Measurements from ENCODE around the gene UBR7.
A peak's percentile ranks its signal among the peaks of the same experiment; 100 is the strongest.
"Not testable (repeated sequence)": the region's sequence is repeated elsewhere in the genome, so short reads cannot be mapped to it uniquely, and the experiment has no call there.

The UBR7 gene, protein sequence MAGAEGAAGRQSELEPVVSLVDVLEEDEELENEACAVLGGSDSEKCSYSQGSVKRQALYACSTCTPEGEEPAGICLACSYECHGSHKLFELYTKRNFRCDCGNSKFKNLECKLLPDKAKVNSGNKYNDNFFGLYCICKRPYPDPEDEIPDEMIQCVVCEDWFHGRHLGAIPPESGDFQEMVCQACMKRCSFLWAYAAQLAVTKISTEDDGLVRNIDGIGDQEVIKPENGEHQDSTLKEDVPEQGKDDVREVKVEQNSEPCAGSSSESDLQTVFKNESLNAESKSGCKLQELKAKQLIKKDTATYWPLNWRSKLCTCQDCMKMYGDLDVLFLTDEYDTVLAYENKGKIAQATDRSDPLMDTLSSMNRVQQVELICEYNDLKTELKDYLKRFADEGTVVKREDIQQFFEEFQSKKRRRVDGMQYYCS
- long read RNA-seq, donor 1, transcript UBR7-201 (11 exons, 3,694 nt): major isoform, 6 of 16 reads
- long read RNA-seq, donor 1, partial matches to known transcripts: 5 of 16 reads
- long read RNA-seq, donor 1, other reads (novel, unspliced or antisense): 5 of 16 reads
- long read RNA-seq, donor 2, transcript UBR7-201 (11 exons, 3,694 nt): major isoform, 9 of 10 reads
- long read RNA-seq, donor 2, partial matches to known transcripts: 0 of 10 reads
- long read RNA-seq, donor 2, other reads (novel, unspliced or antisense): 0 of 10 reads
- long read RNA-seq, donor 3, transcript UBR7-201 (11 exons, 3,694 nt): major isoform, 10 of 11 reads
- long read RNA-seq, donor 3, partial matches to known transcripts: 0 of 11 reads
- long read RNA-seq, donor 3, other reads (novel, unspliced or antisense): 0 of 11 reads
- long read RNA-seq, donor 4, transcript UBR7-201 (11 exons, 3,694 nt): major isoform, 12 of 12 reads
- long read RNA-seq, donor 4, partial matches to known transcripts: 0 of 12 reads
- long read RNA-seq, donor 4, other reads (novel, unspliced or antisense): 0 of 12 reads
- long read RNA-seq, donor 5, transcript UBR7-201 (11 exons, 3,694 nt): major isoform, 5 of 34 reads
- long read RNA-seq, donor 5, partial matches to known transcripts: 28 of 34 reads
- long read RNA-seq, donor 5, other reads (novel, unspliced or antisense): 0 of 34 reads
- long read RNA-seq, donor 6, transcript UBR7-201 (11 exons, 3,694 nt): major isoform, 15 of 15 reads
- long read RNA-seq, donor 6, partial matches to known transcripts: 0 of 15 reads
- long read RNA-seq, donor 6, other reads (novel, unspliced or antisense): 0 of 15 reads
- long read RNA-seq, donor 7: 0 reads
- long read RNA-seq, donor 8, transcript UBR7-201 (11 exons, 3,694 nt): major isoform, 10 of 10 reads
- long read RNA-seq, donor 8, partial matches to known transcripts: 0 of 10 reads
- long read RNA-seq, donor 8, other reads (novel, unspliced or antisense): 0 of 10 reads

GRCh38 chr14:93206793-93207467, at the start of gene UBR7, which contains the start of gene GON7:
UBR7 (plus strand) TSS chr14:93207256; CDS start chr14:93207292, 36 bp downstream.
GON7 (minus strand) TSS chr14:93207065; CDS start chr14:93207037, 28 bp downstream.
- DNase-seq: peak; percentile 93

DNA sequence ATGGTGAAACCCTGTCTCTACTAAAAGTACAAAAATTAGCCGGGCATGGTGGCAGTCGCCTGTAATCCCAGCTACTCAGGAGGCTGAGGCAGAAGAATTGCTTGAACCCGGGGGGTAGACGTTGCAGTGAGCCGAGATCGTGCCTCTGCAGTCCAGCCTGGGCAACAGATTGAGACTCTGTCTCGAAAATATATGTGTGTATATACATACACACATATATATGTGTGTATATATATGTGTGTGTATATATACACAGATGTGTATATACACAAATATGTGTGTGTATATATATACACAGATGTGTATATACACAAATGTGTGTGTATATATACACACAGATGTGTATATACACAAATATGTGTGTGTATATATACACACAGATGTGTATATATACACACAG, 48.7 kb upstream of the UBR7 start:
- DNase-seq: not testable (repeated sequence)

- not testable (repeated sequence) for DNase-seq
Measured at GRCh38 chr14:93159625-93160352, 47.3 kb upstream of the UBR7 start.

DNA sequence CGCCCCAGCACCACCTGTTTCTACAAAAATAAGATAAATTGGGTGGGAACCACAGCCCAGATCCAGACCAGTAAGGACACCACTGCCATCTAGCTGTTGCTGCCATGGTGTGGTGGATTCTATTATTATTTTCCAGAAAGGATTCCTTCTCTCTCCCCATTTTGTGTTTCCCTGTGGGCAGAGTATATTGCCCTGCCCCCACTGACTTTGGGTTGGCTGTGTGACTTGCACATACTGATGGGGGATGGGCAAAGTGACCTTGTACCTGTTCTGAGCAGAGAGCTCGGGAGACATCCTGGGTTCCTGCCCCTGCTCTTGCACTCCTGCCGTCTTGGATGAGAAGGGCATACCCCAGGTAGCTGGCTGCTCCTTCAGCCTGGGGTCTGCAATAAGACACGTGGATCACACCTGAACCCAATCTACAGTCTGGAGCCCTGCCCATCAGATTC, 46.7 kb upstream of the UBR7 start:
- DNase-seq: no peak

DNA sequence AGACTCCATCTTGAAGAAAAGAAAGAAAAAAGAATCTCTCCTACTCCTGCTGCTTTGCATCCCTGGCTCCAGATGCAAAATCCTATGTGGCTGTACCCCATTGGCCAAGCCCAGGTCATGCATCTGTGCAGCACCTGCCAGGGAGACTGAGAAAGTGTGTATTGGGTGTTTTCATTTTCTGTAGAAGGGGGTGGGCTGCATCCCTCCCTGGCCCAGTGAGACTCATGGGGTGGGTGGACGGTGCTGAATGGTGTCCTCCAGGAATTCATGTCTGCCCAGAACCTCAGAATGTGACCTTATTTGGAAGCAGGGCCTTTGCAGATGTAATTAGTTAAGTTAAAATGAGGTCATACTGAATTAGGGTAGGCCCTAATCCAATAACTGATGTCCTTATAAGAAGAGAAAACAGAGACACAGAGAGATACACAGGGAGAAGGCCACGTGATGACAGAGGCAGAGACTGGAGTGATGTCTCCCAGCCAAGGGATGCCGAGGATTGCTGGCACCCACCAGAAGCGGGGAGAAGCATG, 45.6 kb upstream of the UBR7 start:
- no peak for DNase-seq

DNA sequence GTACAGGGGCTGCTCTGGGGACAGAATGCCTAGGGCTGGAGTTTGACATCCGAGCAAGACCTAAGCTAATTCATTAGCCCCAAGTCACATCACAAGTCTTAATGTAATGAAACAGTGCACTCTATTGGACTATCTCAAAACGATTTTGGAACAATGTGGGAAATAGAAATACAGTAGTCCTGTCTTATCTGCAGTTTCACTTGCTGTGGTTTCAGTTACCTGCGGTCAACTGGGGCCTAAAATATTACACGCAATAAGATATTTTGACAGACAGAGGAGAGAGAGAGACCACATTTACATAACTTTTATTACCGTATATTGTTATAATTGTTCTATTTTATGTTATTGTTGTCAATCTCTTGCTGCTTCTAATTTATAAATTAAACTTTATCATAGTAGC, 43.5 kb upstream of the UBR7 start:
- DNase-seq: no peak

DNA sequence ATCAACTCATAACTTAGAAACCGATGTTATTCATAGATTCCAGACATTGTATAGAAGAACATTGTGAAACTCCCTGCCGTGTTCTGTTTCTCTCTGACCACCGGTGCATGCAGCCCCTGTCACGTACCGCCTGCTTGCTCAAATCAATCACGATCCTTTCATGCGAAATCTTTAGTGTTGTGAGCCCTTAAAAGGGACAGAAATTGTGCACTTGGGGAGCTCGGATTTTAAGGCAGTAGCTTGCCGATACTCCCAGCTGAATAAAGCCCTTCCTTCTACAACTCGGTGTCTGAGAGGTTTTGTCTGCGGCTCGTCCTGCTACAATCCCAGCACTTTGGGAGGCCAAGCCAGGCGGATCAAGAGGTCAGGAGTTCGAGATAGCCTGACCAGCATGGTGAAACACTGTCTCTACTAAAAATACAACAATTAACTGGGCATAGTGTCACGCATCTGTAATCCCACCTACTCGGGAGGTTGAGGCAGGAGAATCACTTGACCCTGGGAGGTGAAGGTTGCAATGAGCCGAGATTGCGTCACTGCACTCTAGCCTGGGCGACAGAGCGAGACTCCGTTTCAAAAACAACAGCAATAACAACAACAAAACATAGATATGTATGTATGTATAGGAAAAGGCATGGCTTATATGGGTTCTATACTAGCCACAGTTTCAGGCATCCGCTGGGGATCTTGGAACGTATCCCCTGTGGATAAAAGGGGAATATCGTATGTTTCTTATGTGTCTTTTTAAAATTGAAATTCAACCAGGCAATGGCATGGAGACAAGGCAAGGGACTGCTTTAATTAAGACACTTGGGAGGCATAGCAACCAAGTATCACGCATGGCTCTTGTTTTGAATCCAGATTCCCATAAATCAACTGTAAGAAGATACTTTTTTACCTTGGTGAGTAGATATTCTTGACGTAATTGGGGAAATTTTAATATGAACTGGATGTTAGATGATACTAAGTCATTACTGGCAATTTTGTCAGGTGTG, 41.5 kb upstream of the UBR7 start:
- DNase-seq: not testable (repeated sequence)

DNA sequence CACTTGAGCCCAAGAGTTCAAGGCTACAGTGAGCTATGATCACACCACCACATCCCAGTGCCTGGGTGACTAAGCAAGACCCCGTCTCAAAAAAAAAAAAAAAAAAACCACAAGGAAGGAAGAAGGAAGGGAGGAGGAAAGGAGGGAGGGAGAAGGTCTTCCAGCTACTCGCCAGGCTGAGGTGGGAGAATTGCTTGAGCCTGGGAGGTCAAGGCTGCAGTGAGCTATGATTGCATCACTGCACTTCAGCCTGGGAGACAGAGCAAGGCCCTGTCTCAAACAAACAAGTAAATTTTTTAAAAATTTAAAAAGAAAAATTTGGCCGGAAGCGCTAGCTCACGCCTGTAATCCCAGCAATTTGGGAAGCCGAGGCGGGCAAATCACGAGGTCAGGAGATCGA, 38.4 kb upstream of the UBR7 start:
- not testable (repeated sequence) for DNase-seq

GRCh38 chr14:93169619-93170018, 37.4 kb upstream of the UBR7 start:
- DNase-seq: not testable (repeated sequence)

DNA sequence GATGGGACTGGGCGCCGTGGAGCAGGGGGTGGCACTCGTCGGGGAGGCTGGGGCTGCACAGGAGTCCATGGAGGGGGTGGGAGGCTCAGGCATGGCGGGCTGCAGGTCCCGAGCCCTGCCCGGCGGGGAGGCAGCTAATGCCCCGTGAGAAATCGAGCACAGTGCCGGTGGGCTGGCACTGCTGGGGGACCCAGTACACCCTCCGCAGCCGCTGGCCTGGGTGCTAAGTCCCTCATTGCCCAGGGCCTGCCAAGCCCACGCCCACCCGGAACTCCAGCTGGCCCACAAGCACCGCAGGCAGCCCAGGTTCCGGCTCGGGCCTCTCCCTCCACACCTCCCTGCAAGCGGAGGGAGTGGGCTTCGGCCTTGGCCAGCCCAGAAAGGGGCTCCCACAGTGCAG, 36.9 kb upstream of the UBR7 start:
- not testable (repeated sequence) for DNase-seq

- no peak for DNase-seq
Measured at GRCh38 chr14:93171376-93171775, 35.7 kb upstream of the UBR7 start.

DNA sequence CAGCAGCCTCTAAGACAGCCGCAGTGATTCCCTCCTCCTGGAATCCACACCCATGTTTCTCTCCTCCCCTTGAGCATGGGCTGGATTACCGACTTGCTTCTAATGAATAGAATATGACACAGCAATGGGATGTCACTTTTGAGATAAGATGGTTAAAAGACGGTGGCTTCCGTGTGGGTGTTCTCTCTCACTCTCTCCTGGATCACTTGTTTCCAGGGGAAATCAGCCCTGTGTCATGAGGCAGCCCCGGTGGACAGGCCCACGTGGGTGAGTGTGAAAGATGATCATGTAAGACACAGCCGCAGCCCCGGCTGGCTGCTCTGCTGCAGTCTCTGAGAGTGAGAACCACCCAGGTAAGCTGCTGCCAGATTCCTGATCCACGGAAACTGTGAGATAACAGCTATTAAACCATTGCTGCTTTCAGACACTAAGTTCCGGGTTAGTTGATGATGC, 33.1 kb upstream of the UBR7 start:
- no peak for DNase-seq

DNA sequence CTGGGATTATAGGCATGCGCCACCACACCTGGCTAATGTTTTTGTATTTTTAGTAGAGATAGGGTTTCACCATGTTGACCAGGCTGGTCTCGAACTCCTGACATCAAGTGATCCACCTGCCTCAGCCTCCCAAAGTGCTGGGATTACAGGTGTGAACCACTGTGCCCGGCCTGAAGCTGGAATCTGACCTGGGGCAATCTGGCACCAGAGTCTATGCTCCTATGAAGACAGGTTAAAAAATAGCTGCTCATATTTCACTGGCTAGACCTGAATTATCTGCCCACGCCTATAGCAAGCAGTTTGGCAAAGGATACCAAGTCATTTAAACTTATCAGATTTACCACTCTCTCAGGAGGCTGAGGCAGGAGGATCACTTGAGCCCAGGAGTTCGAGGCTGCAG, 32.3 kb upstream of the UBR7 start:
- DNase-seq: not testable (repeated sequence)

- DNase-seq: no peak
Measured at GRCh38 chr14:93175492-93175891, 31.6 kb upstream of the UBR7 start.

DNA sequence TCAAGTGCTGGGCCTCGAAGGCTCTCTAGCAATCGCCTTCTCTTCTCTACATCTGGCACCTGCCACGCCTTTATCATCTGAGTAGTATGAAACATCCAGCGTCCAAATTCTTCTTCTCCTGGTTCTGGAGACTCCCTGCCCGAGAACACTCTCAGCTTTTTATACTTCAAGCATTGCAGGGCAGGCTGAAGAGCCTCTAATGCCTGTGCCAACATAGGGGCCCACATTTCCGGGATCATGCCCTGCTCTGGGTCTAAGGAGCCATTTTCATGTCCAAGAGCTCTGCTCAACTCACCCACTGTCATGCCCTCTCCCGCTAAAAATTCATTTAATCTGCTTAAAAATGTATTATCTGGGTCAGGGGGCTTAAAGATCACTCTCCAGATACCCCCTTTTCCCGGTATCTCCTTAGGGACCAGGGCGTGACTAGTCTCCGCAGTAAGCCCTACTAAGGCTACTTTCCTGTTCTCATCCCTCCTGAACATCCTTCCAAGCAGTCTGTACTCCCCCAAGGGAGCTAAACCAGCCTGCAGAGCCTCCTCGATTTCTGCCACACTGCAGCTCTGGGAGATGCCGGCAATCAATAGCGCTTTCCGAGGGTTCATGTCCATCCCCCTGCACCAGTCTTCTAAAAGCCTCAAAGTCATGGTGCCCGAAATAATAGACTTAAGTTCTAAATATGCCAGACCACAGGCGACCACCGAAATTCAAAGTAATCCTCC, 23.3 kb upstream of the UBR7 start:
- no peak for DNase-seq

- peak; percentile 96 for DNase-seq
Measured at GRCh38 chr14:93184391-93185348, 22.4 kb upstream of the UBR7 start, which contains the start of the genes LYSET and MOAP1. LYSET (plus strand) TSS chr14:93185317; CDS start chr14:93185406, 89 bp downstream. MOAP1 (minus strand) TSS chr14:93184897; CDS start chr14:93184242, 655 bp downstream.

DNA sequence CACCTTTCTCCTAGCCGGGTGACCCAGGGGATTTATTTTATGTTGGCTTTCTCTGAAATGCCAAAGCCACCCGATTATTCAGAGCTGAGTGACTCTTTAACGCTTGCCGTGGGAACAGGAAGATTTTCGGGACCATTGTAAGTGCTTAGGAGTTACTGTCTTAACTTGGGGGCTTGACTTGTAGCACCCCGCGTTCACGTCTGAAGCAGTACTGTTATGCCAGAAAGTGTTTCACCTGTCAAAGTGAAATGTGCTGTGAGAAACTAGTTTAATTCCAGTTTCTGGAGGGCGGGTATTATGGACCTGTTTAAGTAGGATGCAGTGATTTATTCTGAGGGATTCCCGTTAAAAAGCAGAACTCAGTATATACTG, 21.7 kb upstream of the UBR7 start:
- peak; percentile 71 for DNase-seq

All from right kidney (tissue), 9 donors.